GM21717 (cell line): ENCODE results near the gene KRTAP1-4.
"Not testable (repeated sequence)": the region's sequence is repeated elsewhere in the genome, so short reads cannot be mapped to it uniquely, and the experiment has no call there.

Source experiments
- ATAC-seq: cut with Tn5 transposase; IDR thresholded peaks from one replicate; pipeline ENCODE4 v1.9.1; 2021; ENCODE audit warnings: mild to moderate bottlenecking, moderate library complexity; ENCODE audit not compliant: unreplicated experiment

The KRTAP1-4 gene

GRCh38 chr17:41008811-41009210 is 21.2 kb downstream of the KRTAP1-4 start, which contains the start of gene KRTAP3-1:
Gene KRTAP3-1, minus strand, starts transcription at chr17:41009128. Its CDS starts 54 bp downstream, at chr17:41009074.
- no peak for ATAC-seq

- no peak for ATAC-seq
These were observed 25.6 kb downstream of the KRTAP1-4 start for GRCh38 chr17:41004397-41004796.

GRCh38 chr17:41003926-41004325 is 26.1 kb downstream of the KRTAP1-4 start:
- ATAC-seq: no peak

- ATAC-seq: no peak
These were observed 27.2 kb downstream of the KRTAP1-4 start for GRCh38 chr17:41002814-41003213.

- no peak for ATAC-seq
These were observed 28.2 kb downstream of the KRTAP1-4 start for GRCh38 chr17:41001795-41002194.

GRCh38 chr17:40999563-40999962 is 30.4 kb downstream of the KRTAP1-4 start, which contains the start of gene KRTAP3-2:
Gene KRTAP3-2, minus strand, starts transcription at chr17:40999906. Its CDS starts 53 bp downstream, at chr17:40999853.
- not testable (repeated sequence) for ATAC-seq

GRCh38 chr17:40997361-40997760 is 32.6 kb downstream of the KRTAP1-4 start:
- no peak for ATAC-seq

GRCh38 chr17:40996829-40997228 is 33.2 kb downstream of the KRTAP1-4 start:
- no peak for ATAC-seq

- ATAC-seq: no peak
These were observed 34.9 kb downstream of the KRTAP1-4 start for GRCh38 chr17:40995116-40995515.

- ATAC-seq: no peak
These were observed 36.2 kb downstream of the KRTAP1-4 start, which contains the start of gene KRTAP3-3 for GRCh38 chr17:40993839-40994238. Gene KRTAP3-3, minus strand, starts transcription at chr17:40994164. Its CDS starts 67 bp downstream, at chr17:40994097.

- no peak for ATAC-seq
These were observed 36.9 kb downstream of the KRTAP1-4 start for GRCh38 chr17:40993084-40993483.

GRCh38 chr17:40992666-40993065 is 37.3 kb downstream of the KRTAP1-4 start:
- no peak for ATAC-seq

GRCh38 chr17:40986920-40987319 is 43.1 kb downstream of the KRTAP1-4 start:
- no peak for ATAC-seq

- ATAC-seq: no peak
These were observed 45.8 kb downstream of the KRTAP1-4 start, which contains the start of gene KRT40 for GRCh38 chr17:40984226-40984625. Gene KRT40, minus strand, starts transcription at chr17:40984326. Its CDS starts 53 bp downstream, at chr17:40984273.

GRCh38 chr17:40981115-40981514 is 48.9 kb downstream of the KRTAP1-4 start:
- no peak for ATAC-seq

- ATAC-seq: no peak
These were observed 49.4 kb downstream of the KRTAP1-4 start for GRCh38 chr17:40980596-40980995.

- ATAC-seq: no peak
These were observed 49.9 kb downstream of the KRTAP1-4 start for GRCh38 chr17:40980117-40980516.
